H9 (cell line): ENCODE results near the gene MAGI1. TPM values are rescaled to one million over a fixed set of nuclear protein-coding genes. Genes with fewer than 3 reads are reported as not detected.
A peak's percentile ranks its signal among the peaks of the same experiment; 100 is the strongest.

ENCODE experiments used
- DNase-seq: peaks from one replicate; pipeline ENCODE4 v3.0.0-alpha.2; 2017
- H2AFZ ChIP-seq: one replicate; pipeline ENCODE4 v1.6.1; 2013; ENCODE audit warnings: mild to moderate bottlenecking, low read length, control low read depth, moderate library complexity
- H2AK5ac ChIP-seq: 2 replicates; pipeline ENCODE4 v1.6.1; 2013; ENCODE audit warnings: low read length, control low read depth, mixed read lengths; ENCODE audit not compliant: insufficient read length
- H2BK120ac ChIP-seq: one replicate; pipeline ENCODE4 v1.6.1; 2013; ENCODE audit warnings: low read depth, mild to moderate bottlenecking, low read length, control low read depth, inconsistent platforms; ENCODE audit not compliant: poor library complexity, severe bottlenecking
- H2BK12ac ChIP-seq: 2 replicates; pipeline ENCODE4 v1.6.1; 2013; ENCODE audit warnings: low read length, control low read depth, mixed read lengths, low read depth; ENCODE audit not compliant: insufficient read length
- H2BK15ac ChIP-seq: 2 replicates; pipeline ENCODE4 v1.6.1; 2013; ENCODE audit warnings: low read depth, low read length, control low read depth
- H2BK20ac ChIP-seq: one replicate; pipeline ENCODE4 v1.6.1; 2013; ENCODE audit warnings: low read depth, mild to moderate bottlenecking, low read length, control low read depth, inconsistent platforms; ENCODE audit not compliant: poor library complexity, severe bottlenecking
- H2BK5ac ChIP-seq: 2 replicates; pipeline ENCODE4 v1.6.1; 2013; ENCODE audit warnings: low read length, control low read depth, mixed read lengths; ENCODE audit not compliant: insufficient read length
- H3K14ac ChIP-seq: 2 replicates; pipeline ENCODE4 v1.6.1; 2013; ENCODE audit warnings: low read length, control low read depth; ENCODE audit not compliant: insufficient read depth
- H3K18ac ChIP-seq: 2 replicates; pipeline ENCODE4 v1.6.1; 2013; ENCODE audit warnings: low read depth, mild to moderate bottlenecking, mixed read lengths, low read length, control low read depth; ENCODE audit not compliant: insufficient read length
- H3K23ac ChIP-seq: 2 replicates; pipeline ENCODE4 v1.6.1; 2013; ENCODE audit warnings: low read length, control low read depth, mixed read lengths, low read depth; ENCODE audit not compliant: insufficient read length
- H3K23me2 ChIP-seq: 2 replicates; pipeline ENCODE4 v1.6.1; 2013; ENCODE audit warnings: low read depth, mild to moderate bottlenecking, mixed read lengths, low read length, control low read depth; ENCODE audit not compliant: insufficient read length, poor library complexity, severe bottlenecking
- H3K27ac ChIP-seq: 2 replicates; pipeline ENCODE4 v1.5.1; 2013; ENCODE audit warnings: low read length, control low read depth, mixed read lengths, low read depth; ENCODE audit not compliant: insufficient read length
- H3K27me3 ChIP-seq: 2 replicates; pipeline ENCODE4 v1.6.1; 2013; ENCODE audit warnings: low read length, control low read depth, inconsistent platforms; ENCODE audit not compliant: insufficient read depth
- H3K4ac ChIP-seq: 2 replicates; pipeline ENCODE4 v1.6.1; 2013; ENCODE audit warnings: low read depth, mild to moderate bottlenecking, control low read depth, inconsistent platforms, low read length, moderate library complexity
- H3K4me1 ChIP-seq: 2 replicates; pipeline ENCODE4 v1.6.1; 2013; ENCODE audit warnings: low read length, control low read depth, inconsistent platforms; ENCODE audit not compliant: insufficient read depth
- H3K4me2 ChIP-seq: 2 replicates; pipeline ENCODE4 v1.6.1; 2013; ENCODE audit warnings: low read length, control low read depth, mixed read lengths; ENCODE audit not compliant: insufficient read length, insufficient read depth
- H3K56ac ChIP-seq: 2 replicates; pipeline ENCODE4 v1.6.1; 2013; ENCODE audit warnings: low read depth, mild to moderate bottlenecking, mixed read lengths, low read length, control low read depth; ENCODE audit not compliant: insufficient read length
- H3K79me1 ChIP-seq: 2 replicates; pipeline ENCODE4 v1.6.1; 2013; ENCODE audit warnings: low read depth, mild to moderate bottlenecking, moderate library complexity, low read length, control low read depth, inconsistent platforms; ENCODE audit not compliant: insufficient read depth, poor library complexity, severe bottlenecking
- H3K79me2 ChIP-seq: 2 replicates; pipeline ENCODE4 v1.6.1; 2013; ENCODE audit warnings: low read length, control low read depth, inconsistent platforms; ENCODE audit not compliant: insufficient read depth
- H3K9ac ChIP-seq: 2 replicates; pipeline ENCODE4 v1.6.1; 2013; ENCODE audit warnings: low read length, control low read depth, mixed read lengths; ENCODE audit not compliant: insufficient read length; ENCODE audit errors: extremely low read depth
- H3K9me3 ChIP-seq: one replicate; pipeline ENCODE4 v1.6.1; 2013; ENCODE audit warnings: low read depth, low read length, inconsistent platforms; ENCODE audit not compliant: control insufficient read depth
- H3T11ph ChIP-seq: one replicate; pipeline ENCODE4 v1.6.1; 2013; ENCODE audit warnings: mild to moderate bottlenecking, low read length, control low read depth, inconsistent platforms
- H4K20me1 ChIP-seq: one replicate; pipeline ENCODE4 v1.6.1; 2013; ENCODE audit not compliant: control insufficient read depth, insufficient read length, insufficient read depth
- H4K5ac ChIP-seq: 2 replicates; pipeline ENCODE4 v1.6.1; 2013; ENCODE audit warnings: low read depth, mild to moderate bottlenecking, mixed read lengths, low read length, control low read depth; ENCODE audit not compliant: insufficient read length
- H4K8ac ChIP-seq: replicated peaks from 2 replicates; pipeline ENCODE4 v1.6.1; 2013; ENCODE audit warnings: low read length, control low read depth, mixed read lengths, low read depth; ENCODE audit not compliant: insufficient read length
- H4K91ac ChIP-seq: 2 replicates; pipeline ENCODE4 v1.6.1; 2013; ENCODE audit warnings: low read depth, mild to moderate bottlenecking, moderate library complexity, mixed read lengths, low read length, control low read depth; ENCODE audit not compliant: insufficient read length
- H3K27ac Mint-ChIP-seq, 3 experiments: 2 replicates in 2 of 3; 3 replicates in 1 of 3; pipeline ENCODE4 v1.8.0; 2020 to 2021; ENCODE audit warnings: mixed read lengths in 3 of 3, mild to moderate bottlenecking in 1 of 3, moderate library complexity in 1 of 3
- H3K27me3 Mint-ChIP-seq: 2 replicates; pipeline ENCODE4 v1.8.0; 2021; ENCODE audit warnings: low read depth, mild to moderate bottlenecking, moderate library complexity, mixed read lengths
- H3K36me3 Mint-ChIP-seq, 3 experiments: 2 replicates in 2 of 3; 3 replicates in 1 of 3; pipeline ENCODE4 v1.8.0; 2020 to 2021; ENCODE audit warnings: low read depth in 3 of 3, mixed read lengths in 3 of 3; ENCODE audit not compliant: insufficient read depth in 1 of 3
- H3K4me1 Mint-ChIP-seq, 2 experiments: 2 replicates each; pipeline ENCODE4 v1.8.0; 2020; ENCODE audit warnings: mixed read lengths in 2 of 2
- H3K4me3 Mint-ChIP-seq, 2 experiments: 2 replicates in 1 of 2; 3 replicates in 1 of 2; pipeline ENCODE4 v1.8.0; 2020 to 2021; ENCODE audit warnings: mild to moderate bottlenecking in 2 of 2, mixed read lengths in 2 of 2, moderate library complexity in 1 of 2
- H3K9me3 Mint-ChIP-seq, 2 experiments: 2 replicates in 1 of 2; 3 replicates in 1 of 2; pipeline ENCODE4 v1.8.0; 2020; ENCODE audit warnings: mild to moderate bottlenecking in 2 of 2, mixed read lengths in 2 of 2, moderate library complexity in 1 of 2
- WGBS: extraction: QIAGEN DNeasy Blood & Tissue Kit; methylation state at CpG from one replicate; pipeline ENCODE4 v1.1.7; 2013; ENCODE audit warnings: missing lambda C conversion rate, low lambda C conversion rate, mixed read lengths; ENCODE audit not compliant: insufficient read length; ENCODE audit errors: extremely low coverage; 5-methylcytosine and 5-hydroxymethylcytosine counted together
- total RNA-seq: library from RNA; stranded (reverse); gene quantifications from 2 replicates; pipeline ENCODE4 v1.2.1, GENCODE V29; 2021
- TF ChIP-seq, protein P1 (sequence below): fragments of 200-600 bp; sonication (generic); conservative IDR thresholded peaks from 3 replicates; pipeline ENCODE4 v1.8.0; 2021; ENCODE audit warnings: antibody characterized with exemption, mild to moderate bottlenecking

The MAGI1 gene
- total RNA-seq, 1 experiment from 2014 or later = 65.7 TPM

DNA sequence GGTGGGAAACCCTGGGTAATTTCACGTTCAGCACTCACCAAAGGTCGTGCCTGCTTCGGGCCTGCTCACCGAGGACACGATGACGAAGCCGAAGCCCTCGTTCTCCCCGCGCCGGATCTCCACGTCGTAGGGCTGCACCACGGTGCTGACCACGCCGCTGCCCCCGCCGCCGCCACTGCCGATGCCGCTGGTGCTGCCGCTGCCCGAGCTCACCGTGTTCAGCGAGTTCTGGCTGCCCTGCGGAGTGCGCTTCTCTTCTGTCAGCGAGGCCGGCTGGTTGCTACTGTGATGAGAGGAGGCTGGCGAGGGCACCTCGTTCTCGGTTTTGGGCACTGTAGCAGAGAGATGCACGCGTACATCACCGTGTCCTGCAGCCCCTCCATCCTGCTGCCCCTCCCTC, 659.5 kb downstream of the MAGI1 start:
- no peaks in the 10 kb centered on the region for H3K27me3 ChIP-seq
- H3K79me1 ChIP-seq = no peaks in the 10 kb centered on the region
- no peak overlapping the region for H2BK12ac ChIP-seq
- no peak for DNase-seq
- Mint-ChIP-seq H3K27me3 (no peaks in the 10 kb centered on the region), H3K4me1 (peaks cover 3 to 13% of the 10 kb centered on the region in 2 experiments), H3K4me3 (no peak overlapping the region), H3K27ac (peak overlapping the region in 1 of 3 experiments; percentile 36; a peak in 1 of 7 replicates), H3K36me3 (peaks cover 34 to 69% (median 66%) of the 10 kb centered on the region in 3 experiments), H3K9me3 (no peaks in the 10 kb centered on the region; a peak in 1 of 5 replicates)
- no peak overlapping the region for H4K8ac ChIP-seq
- no peak overlapping the region for H3T11ph ChIP-seq
- H4K5ac ChIP-seq = no peak overlapping the region
- no peaks in the 10 kb centered on the region for H3K79me2 ChIP-seq
- no peak overlapping the region for H2BK20ac ChIP-seq
- no peaks in the 10 kb centered on the region for H3K23me2 ChIP-seq
- H3K56ac ChIP-seq = no peak overlapping the region
- no peak overlapping the region for H2AFZ ChIP-seq
- no peak overlapping the region for H2AK5ac ChIP-seq
- no peak overlapping the region for H2BK120ac ChIP-seq
- no peak overlapping the region for H3K9ac ChIP-seq
- no peaks in the 10 kb centered on the region for H4K20me1 ChIP-seq
- no peak overlapping the region for H3K4me2 ChIP-seq
- WGBS = no CpG with 5 or more reads among the region's 35 CpGs
- H3K4ac ChIP-seq = no peak overlapping the region
- H4K91ac ChIP-seq = no peak overlapping the region
- H2BK15ac ChIP-seq = no peak overlapping the region
- no peak overlapping the region for H3K23ac ChIP-seq
- H3K14ac ChIP-seq = no peak overlapping the region; the same call in 1 of the 2 replicates
- no peak overlapping the region for H3K27ac ChIP-seq
- H3K4me1 ChIP-seq = no peaks in the 10 kb centered on the region
- TF ChIP-seq, protein P1, sequence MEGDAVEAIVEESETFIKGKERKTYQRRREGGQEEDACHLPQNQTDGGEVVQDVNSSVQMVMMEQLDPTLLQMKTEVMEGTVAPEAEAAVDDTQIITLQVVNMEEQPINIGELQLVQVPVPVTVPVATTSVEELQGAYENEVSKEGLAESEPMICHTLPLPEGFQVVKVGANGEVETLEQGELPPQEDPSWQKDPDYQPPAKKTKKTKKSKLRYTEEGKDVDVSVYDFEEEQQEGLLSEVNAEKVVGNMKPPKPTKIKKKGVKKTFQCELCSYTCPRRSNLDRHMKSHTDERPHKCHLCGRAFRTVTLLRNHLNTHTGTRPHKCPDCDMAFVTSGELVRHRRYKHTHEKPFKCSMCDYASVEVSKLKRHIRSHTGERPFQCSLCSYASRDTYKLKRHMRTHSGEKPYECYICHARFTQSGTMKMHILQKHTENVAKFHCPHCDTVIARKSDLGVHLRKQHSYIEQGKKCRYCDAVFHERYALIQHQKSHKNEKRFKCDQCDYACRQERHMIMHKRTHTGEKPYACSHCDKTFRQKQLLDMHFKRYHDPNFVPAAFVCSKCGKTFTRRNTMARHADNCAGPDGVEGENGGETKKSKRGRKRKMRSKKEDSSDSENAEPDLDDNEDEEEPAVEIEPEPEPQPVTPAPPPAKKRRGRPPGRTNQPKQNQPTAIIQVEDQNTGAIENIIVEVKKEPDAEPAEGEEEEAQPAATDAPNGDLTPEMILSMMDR = no peak
- H3K9me3 ChIP-seq = no peaks in the 10 kb centered on the region
- H2BK5ac ChIP-seq = no peak overlapping the region
- no peak overlapping the region for H3K18ac ChIP-seq
